Astrocyte (in vitro differentiated cells and primary cell): ENCODE measurements around the gene TET2. TPM values are rescaled to one million over a fixed set of nuclear protein-coding genes. Genes with fewer than 3 reads are reported as not detected.
A peak's percentile ranks its signal among the peaks of the same experiment; 100 is the strongest.

ENCODE experiments used
- DNase-seq: peaks from one replicate; pipeline ENCODE4 v3.0.0-alpha.2; 2010; ENCODE audit warnings: low read depth
- FAIRE-seq: peaks from 2 replicates; lab custom pipeline; 2011; peaks lifted over from hg19 to GRCh38; lab: Jason Lieb, UNC
- H2AFZ ChIP-seq: 2 replicates; pipeline ENCODE4 v1.6.0; 2012; ENCODE audit warnings: low read depth, low read length, inconsistent platforms
- H3K27ac ChIP-seq: 2 replicates; pipeline ENCODE4 v1.5.1; 2011; ENCODE audit warnings: low read depth, low read length, inconsistent platforms
- H3K27me3 ChIP-seq: 2 replicates; pipeline ENCODE4 v1.6.0; 2011; ENCODE audit warnings: low read length, inconsistent platforms; ENCODE audit not compliant: insufficient read depth
- H3K36me3 ChIP-seq: 2 replicates; pipeline ENCODE4 v1.5.1; 2011; ENCODE audit warnings: low read length, inconsistent platforms; ENCODE audit not compliant: insufficient read depth
- H3K4me1 ChIP-seq: 2 replicates; pipeline ENCODE4 v1.5.1; 2011; ENCODE audit warnings: low read length, inconsistent platforms; ENCODE audit not compliant: insufficient read depth
- H3K4me2 ChIP-seq: 2 replicates; pipeline ENCODE4 v1.6.0; 2012; ENCODE audit warnings: low read length, inconsistent platforms
- H3K4me3 ChIP-seq: 2 replicates; pipeline ENCODE4 v1.5.1; 2011; ENCODE audit warnings: low read depth, mild to moderate bottlenecking, low read length, inconsistent platforms; ENCODE audit not compliant: insufficient read depth
- H3K79me2 ChIP-seq: 2 replicates; pipeline ENCODE4 v1.6.0; 2012; ENCODE audit warnings: mild to moderate bottlenecking, low read length, inconsistent platforms; ENCODE audit not compliant: insufficient read depth
- H3K9ac ChIP-seq: 2 replicates; pipeline ENCODE4 v1.6.0; 2012; ENCODE audit warnings: mild to moderate bottlenecking, low read length, inconsistent platforms
- H3K9me3 ChIP-seq: 2 replicates; pipeline ENCODE4 v1.5.1; 2012; ENCODE audit warnings: low read depth, mild to moderate bottlenecking, low read length, inconsistent platforms; ENCODE audit not compliant: insufficient read depth
- H4K20me1 ChIP-seq: 2 replicates; pipeline ENCODE4 v1.6.0; 2012; ENCODE audit warnings: low read length, inconsistent platforms; ENCODE audit not compliant: insufficient read depth
- H3K27ac Mint-ChIP-seq: one replicate; pipeline ENCODE4 v1.8.0; 2021; ENCODE audit warnings: mild to moderate bottlenecking, mixed read lengths; ENCODE audit not compliant: unreplicated experiment
- H3K27me3 Mint-ChIP-seq: one replicate; pipeline ENCODE4 v1.8.0; 2021; ENCODE audit warnings: low read depth, mixed read lengths; ENCODE audit not compliant: unreplicated experiment
- H3K36me3 Mint-ChIP-seq: one replicate; pipeline ENCODE4 v1.8.0; 2021; ENCODE audit warnings: low read depth, mixed read lengths; ENCODE audit not compliant: unreplicated experiment
- H3K4me1 Mint-ChIP-seq: one replicate; pipeline ENCODE4 v1.8.0; 2021; ENCODE audit warnings: low read depth, mixed read lengths; ENCODE audit not compliant: unreplicated experiment
- H3K4me3 Mint-ChIP-seq: one replicate; pipeline ENCODE4 v1.8.0; 2021; ENCODE audit warnings: mild to moderate bottlenecking, moderate library complexity, mixed read lengths; ENCODE audit not compliant: unreplicated experiment
- H3K9me3 Mint-ChIP-seq: one replicate; pipeline ENCODE4 v1.8.0; 2021; ENCODE audit warnings: mild to moderate bottlenecking, mixed read lengths; ENCODE audit not compliant: unreplicated experiment
- EZH2 ChIP-seq: IDR thresholded peaks from 2 replicates; pipeline ENCODE4 v1.6.1; 2012; ENCODE audit warnings: mild to moderate bottlenecking, low read length, inconsistent platforms; ENCODE audit not compliant: insufficient read depth
- total RNA-seq: library from RNA; stranded (reverse); gene quantifications from 2 replicates; pipeline ENCODE4 v1.2.1, GENCODE V29; 2021
- TF ChIP-seq, protein P1 (sequence below): IDR thresholded peaks from 2 replicates; pipeline ENCODE4 v1.5.1; 2011; ENCODE audit warnings: low read depth, mild to moderate bottlenecking, inconsistent platforms, low read length, moderate library complexity; ENCODE audit not compliant: insufficient read depth

Gene TET2
- total RNA-seq, 1 donor from 2014 or later: 15.7 TPM

DNA sequence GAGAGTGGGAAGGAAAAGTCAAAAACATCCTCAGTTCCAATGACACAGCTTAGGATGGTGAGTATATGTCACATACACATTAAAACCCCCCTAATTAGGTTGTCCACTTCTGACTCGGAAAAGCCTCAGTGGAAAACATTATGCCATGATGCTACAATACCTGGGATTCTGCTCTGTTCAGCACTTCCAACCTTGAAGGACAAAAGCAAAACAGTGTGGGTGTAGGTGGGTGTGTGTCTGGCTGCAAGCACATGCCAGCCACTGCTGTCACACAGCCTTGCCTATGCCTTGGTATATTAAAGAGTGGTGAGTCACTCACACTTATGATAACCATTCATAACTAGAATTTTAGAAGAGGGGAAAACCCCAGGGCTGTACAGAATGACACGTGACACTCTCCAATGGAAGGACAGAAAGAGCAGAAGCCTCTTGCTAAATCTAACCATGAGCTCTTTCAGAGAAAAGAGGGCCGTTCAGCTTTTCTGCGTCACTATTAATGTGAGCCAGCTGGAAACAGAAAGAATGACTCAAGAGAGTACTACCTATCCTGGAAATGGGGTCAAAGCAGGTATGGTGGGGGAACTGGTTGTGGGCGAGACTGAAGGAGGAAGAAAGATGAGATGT, 159.6 kb downstream of the TET2 start:
- no peak for TF ChIP-seq EZH2
- TF ChIP-seq, protein P1, sequence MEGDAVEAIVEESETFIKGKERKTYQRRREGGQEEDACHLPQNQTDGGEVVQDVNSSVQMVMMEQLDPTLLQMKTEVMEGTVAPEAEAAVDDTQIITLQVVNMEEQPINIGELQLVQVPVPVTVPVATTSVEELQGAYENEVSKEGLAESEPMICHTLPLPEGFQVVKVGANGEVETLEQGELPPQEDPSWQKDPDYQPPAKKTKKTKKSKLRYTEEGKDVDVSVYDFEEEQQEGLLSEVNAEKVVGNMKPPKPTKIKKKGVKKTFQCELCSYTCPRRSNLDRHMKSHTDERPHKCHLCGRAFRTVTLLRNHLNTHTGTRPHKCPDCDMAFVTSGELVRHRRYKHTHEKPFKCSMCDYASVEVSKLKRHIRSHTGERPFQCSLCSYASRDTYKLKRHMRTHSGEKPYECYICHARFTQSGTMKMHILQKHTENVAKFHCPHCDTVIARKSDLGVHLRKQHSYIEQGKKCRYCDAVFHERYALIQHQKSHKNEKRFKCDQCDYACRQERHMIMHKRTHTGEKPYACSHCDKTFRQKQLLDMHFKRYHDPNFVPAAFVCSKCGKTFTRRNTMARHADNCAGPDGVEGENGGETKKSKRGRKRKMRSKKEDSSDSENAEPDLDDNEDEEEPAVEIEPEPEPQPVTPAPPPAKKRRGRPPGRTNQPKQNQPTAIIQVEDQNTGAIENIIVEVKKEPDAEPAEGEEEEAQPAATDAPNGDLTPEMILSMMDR: no peak
- Mint-ChIP-seq H3K27ac (no peak overlapping the region), H3K4me3 (no peak overlapping the region), H3K9me3 (peaks cover 6% of the 10 kb centered on the region), H3K36me3 (peaks cover 2% of the 10 kb centered on the region), H3K27me3 (no peaks in the 10 kb centered on the region), H3K4me1 (peaks cover 3% of the 10 kb centered on the region)
- no peak overlapping the region for H3K4me3 ChIP-seq
- no peaks in the 10 kb centered on the region for H3K79me2 ChIP-seq
- H3K27me3 ChIP-seq: no peaks in the 10 kb centered on the region
- H4K20me1 ChIP-seq: no peaks in the 10 kb centered on the region
- no peak overlapping the region for H3K9ac ChIP-seq
- H3K4me2 ChIP-seq: no peak overlapping the region
- no peak overlapping the region for H3K27ac ChIP-seq
- H3K4me1 ChIP-seq: no peaks in the 10 kb centered on the region
- FAIRE-seq (no peak), DNase-seq (peak; percentile 5)
- H2AFZ ChIP-seq: no peak overlapping the region
- no peaks in the 10 kb centered on the region for H3K36me3 ChIP-seq
- no peaks in the 10 kb centered on the region for H3K9me3 ChIP-seq

DNA sequence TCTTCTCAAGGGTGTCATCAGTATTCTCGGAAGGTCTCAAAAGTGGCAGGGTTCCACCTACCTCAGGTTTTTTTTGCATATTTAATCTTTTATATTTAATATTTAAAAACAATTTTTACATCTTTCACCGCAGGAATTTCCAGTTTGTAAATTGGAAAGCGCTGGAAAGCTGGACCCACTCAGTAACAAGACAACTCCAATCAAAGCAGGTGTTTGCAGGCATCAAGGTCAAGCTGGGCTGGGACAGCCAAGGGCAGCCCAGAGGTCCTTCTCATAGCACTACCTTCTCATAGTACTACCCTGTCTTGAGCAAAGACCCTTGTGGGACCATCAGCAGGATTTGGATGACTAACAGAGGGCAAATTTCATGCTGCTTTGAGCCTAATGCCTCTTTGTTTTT, 160.1 kb downstream of the TET2 start:
- Mint-ChIP-seq H3K36me3 (peaks cover 6% of the 10 kb centered on the region), H3K4me3 (no peak overlapping the region), H3K9me3 (peaks cover 11% of the 10 kb centered on the region), H3K27me3 (no peaks in the 10 kb centered on the region), H3K27ac (no peak overlapping the region), H3K4me1 (peaks cover 3% of the 10 kb centered on the region)
- Histone ChIP-seq H3K9ac (no peak overlapping the region), H3K36me3 (no peaks in the 10 kb centered on the region), H4K20me1 (no peaks in the 10 kb centered on the region), H3K27ac (no peak overlapping the region), H3K4me1 (no peaks in the 10 kb centered on the region), H2AFZ (no peak overlapping the region), H3K4me3 (no peak overlapping the region), H3K4me2 (no peak overlapping the region), H3K9me3 (no peaks in the 10 kb centered on the region), H3K79me2 (no peaks in the 10 kb centered on the region), H3K27me3 (no peaks in the 10 kb centered on the region)
- no peak for FAIRE-seq
- DNase-seq: no peak
- TF ChIP-seq, protein P1: no peak
- no peak for TF ChIP-seq EZH2

DNA sequence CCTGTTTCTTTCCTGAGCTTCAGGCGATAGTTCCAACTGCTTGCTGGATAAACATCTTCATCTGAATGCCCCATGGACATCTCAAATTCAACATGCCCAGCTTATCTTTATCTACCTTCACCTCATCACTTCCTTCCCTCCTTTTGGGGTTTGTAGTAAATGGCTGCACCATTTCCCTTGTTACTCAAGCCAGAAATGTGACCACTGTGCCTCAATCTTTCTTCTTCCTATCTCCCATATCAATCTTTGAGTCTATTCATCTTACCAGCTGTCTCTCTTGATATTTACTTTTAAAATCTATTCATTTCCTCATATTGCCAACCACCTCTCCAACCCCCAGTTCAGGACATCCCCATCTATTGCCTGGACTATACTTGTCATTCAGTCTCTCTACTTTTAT, 171.8 kb downstream of the TET2 start:
- no peak overlapping the region for H3K9ac ChIP-seq
- no peak overlapping the region for H3K4me2 ChIP-seq
- H2AFZ ChIP-seq: no peak overlapping the region
- Mint-ChIP-seq H3K27me3 (no peaks in the 10 kb centered on the region), H3K4me1 (no peaks in the 10 kb centered on the region), H3K9me3 (peaks cover 11% of the 10 kb centered on the region), H3K27ac (no peak overlapping the region), H3K4me3 (no peak overlapping the region), H3K36me3 (peaks cover 9% of the 10 kb centered on the region)
- TF ChIP-seq EZH2: no peak
- TF ChIP-seq, protein P1: no peak
- FAIRE-seq (no peak), DNase-seq (no peak)
- no peaks in the 10 kb centered on the region for H3K27me3 ChIP-seq
- no peak overlapping the region for H3K27ac ChIP-seq
- no peaks in the 10 kb centered on the region for H3K36me3 ChIP-seq
- H3K4me3 ChIP-seq: no peak overlapping the region
- no peaks in the 10 kb centered on the region for H4K20me1 ChIP-seq
- H3K4me1 ChIP-seq: no peaks in the 10 kb centered on the region
- no peaks in the 10 kb centered on the region for H3K9me3 ChIP-seq
- H3K79me2 ChIP-seq: no peaks in the 10 kb centered on the region
